NT2/D1 (cell line): ENCODE data around the gene LZIC.

Experiments used
- SUZ12 ChIP-seq: IDR thresholded peaks from 2 replicates; pipeline ENCODE4 v1.6.1; 2011; ENCODE audit not compliant: insufficient read length, insufficient read depth; ENCODE audit errors: extremely low read depth
- YY1 ChIP-seq: IDR thresholded peaks from 2 replicates; pipeline ENCODE4 v1.6.1; 2011; ENCODE audit not compliant: insufficient read length, insufficient read depth

GRCh38 chr1:9884805-9885204 is 58.4 kb downstream of the LZIC start:
- TF ChIP-seq YY1: no peak
- TF ChIP-seq SUZ12: no peak
